ENCODE results near the gene MED13L. TPM values are rescaled to one million over a fixed set of nuclear protein-coding genes. Genes with fewer than 3 reads are reported as not detected.

MED13L gene
- total RNA-seq, 1 donor from 2014 or later, result 141 TPM

GRCh38 chr12:116294454-116295165 is 17.1 kb upstream of the MED13L start:
- H3K27ac Mint-ChIP-seq, result peak overlapping the region; percentile 55
- TF ChIP-seq, protein P1, sequence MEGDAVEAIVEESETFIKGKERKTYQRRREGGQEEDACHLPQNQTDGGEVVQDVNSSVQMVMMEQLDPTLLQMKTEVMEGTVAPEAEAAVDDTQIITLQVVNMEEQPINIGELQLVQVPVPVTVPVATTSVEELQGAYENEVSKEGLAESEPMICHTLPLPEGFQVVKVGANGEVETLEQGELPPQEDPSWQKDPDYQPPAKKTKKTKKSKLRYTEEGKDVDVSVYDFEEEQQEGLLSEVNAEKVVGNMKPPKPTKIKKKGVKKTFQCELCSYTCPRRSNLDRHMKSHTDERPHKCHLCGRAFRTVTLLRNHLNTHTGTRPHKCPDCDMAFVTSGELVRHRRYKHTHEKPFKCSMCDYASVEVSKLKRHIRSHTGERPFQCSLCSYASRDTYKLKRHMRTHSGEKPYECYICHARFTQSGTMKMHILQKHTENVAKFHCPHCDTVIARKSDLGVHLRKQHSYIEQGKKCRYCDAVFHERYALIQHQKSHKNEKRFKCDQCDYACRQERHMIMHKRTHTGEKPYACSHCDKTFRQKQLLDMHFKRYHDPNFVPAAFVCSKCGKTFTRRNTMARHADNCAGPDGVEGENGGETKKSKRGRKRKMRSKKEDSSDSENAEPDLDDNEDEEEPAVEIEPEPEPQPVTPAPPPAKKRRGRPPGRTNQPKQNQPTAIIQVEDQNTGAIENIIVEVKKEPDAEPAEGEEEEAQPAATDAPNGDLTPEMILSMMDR (IDR thresholded peaks at IDR 0.05; ENCODE audit: unreplicated experiment), result no peak
- H3K4me1 Mint-ChIP-seq (ENCODE audit: low read depth), result peaks cover 25% of the 10 kb centered on the region
- no peak overlapping the region for H3K4me3 Mint-ChIP-seq (ENCODE audit: low read depth)
- H3K27me3 Mint-ChIP-seq, result no peaks in the 10 kb centered on the region
- no peaks in the 10 kb centered on the region for H3K9me3 Mint-ChIP-seq (ENCODE audit: low read depth)
- no peak for DNase-seq (ENCODE audit: low spot score, unreplicated experiment)
- no peaks in the 10 kb centered on the region for H3K36me3 Mint-ChIP-seq (ENCODE audit: insufficient read depth)

DNA sequence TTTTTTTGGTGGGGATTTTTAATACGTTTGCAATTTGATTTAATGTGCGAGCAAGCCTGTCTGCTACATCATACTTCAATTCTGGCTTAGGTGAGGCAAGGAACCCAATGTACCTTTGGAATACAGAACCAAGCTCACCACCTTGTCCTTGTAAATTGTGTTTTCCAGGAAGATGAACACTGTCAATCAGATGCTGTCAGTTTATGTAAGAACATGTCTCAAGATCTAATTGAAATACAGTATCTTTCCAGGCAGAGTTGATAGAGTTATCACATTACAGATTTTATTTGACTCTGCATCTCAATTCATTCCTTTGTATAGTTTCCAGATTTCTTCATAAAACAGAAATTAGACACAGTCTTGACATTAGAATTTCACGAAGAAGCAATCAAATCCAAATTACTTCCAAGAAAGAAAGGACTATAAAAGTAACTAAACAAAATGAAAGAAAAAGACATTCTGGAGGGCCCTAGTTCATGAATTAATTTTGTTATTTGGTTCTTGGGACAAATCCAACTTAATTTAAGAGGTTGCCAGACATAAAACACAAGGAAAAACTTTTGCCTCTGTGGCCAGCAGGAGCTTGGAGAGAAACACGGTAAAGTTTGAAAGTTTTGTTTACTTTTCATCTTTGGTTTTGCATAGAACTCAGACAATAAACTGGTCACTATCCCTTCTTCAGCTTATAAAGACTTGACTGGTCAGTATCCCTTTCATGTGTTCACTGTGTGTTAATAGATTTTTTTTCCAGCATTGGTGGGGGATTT is 16.4 kb upstream of the MED13L start:
- H3K27me3 Mint-ChIP-seq, result no peaks in the 10 kb centered on the region
- peaks cover 19% of the 10 kb centered on the region for H3K4me1 Mint-ChIP-seq (ENCODE audit: low read depth)
- no peaks in the 10 kb centered on the region for H3K36me3 Mint-ChIP-seq (ENCODE audit: insufficient read depth)
- no peak for DNase-seq (ENCODE audit: low spot score, unreplicated experiment)
- TF ChIP-seq, protein P1 (IDR thresholded peaks at IDR 0.05; ENCODE audit: unreplicated experiment), result no peak
- H3K27ac Mint-ChIP-seq, result peak overlapping the region; percentile 69
- no peak overlapping the region for H3K4me3 Mint-ChIP-seq (ENCODE audit: low read depth)
- no peaks in the 10 kb centered on the region for H3K9me3 Mint-ChIP-seq (ENCODE audit: low read depth)

GRCh38 chr12:116291218-116291617 is 13.7 kb upstream of the MED13L start:
- TF ChIP-seq, protein P1 (IDR thresholded peaks at IDR 0.05; ENCODE audit: unreplicated experiment), result no peak
- H3K27me3 Mint-ChIP-seq, result no peaks in the 10 kb centered on the region
- H3K4me3 Mint-ChIP-seq (ENCODE audit: low read depth), result no peak overlapping the region
- no peaks in the 10 kb centered on the region for H3K9me3 Mint-ChIP-seq (ENCODE audit: low read depth)
- H3K4me1 Mint-ChIP-seq (ENCODE audit: low read depth), result peaks cover 22% of the 10 kb centered on the region
- H3K36me3 Mint-ChIP-seq (ENCODE audit: insufficient read depth), result no peaks in the 10 kb centered on the region
- H3K27ac Mint-ChIP-seq, result no peak overlapping the region
- DNase-seq (ENCODE audit: low spot score, unreplicated experiment), result no peak

DNA sequence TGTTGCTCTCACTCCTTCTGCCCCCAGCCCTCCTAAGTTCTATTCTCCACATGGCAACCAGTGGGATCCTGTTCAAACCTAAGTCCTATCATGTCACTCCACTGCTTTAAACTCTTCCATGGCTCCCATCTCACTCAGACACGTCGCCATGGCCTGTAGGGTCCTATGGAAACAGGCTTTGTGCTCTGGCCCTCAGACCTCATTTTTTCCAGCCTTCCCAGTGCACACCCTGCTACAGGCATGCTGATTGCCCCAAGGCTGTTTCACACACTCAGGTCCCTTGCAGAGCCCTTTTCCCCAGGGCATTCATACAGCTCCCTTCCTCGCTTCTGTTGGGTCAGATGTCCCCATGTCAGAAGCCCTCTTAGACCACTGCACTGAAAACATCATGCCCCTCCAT is 11.2 kb upstream of the MED13L start:
- DNase-seq (ENCODE audit: low spot score, unreplicated experiment), result no peak
- Mint-ChIP-seq H3K27me3 (no peaks in the 10 kb centered on the region), H3K4me1 (ENCODE audit: low read depth) (peaks cover 4% of the 10 kb centered on the region), H3K36me3 (ENCODE audit: insufficient read depth) (no peaks in the 10 kb centered on the region), H3K4me3 (ENCODE audit: low read depth) (no peak overlapping the region), H3K27ac (no peak overlapping the region), H3K9me3 (ENCODE audit: low read depth) (no peaks in the 10 kb centered on the region)
- TF ChIP-seq, protein P1 (IDR thresholded peaks at IDR 0.05; ENCODE audit: unreplicated experiment), result no peak

DNA sequence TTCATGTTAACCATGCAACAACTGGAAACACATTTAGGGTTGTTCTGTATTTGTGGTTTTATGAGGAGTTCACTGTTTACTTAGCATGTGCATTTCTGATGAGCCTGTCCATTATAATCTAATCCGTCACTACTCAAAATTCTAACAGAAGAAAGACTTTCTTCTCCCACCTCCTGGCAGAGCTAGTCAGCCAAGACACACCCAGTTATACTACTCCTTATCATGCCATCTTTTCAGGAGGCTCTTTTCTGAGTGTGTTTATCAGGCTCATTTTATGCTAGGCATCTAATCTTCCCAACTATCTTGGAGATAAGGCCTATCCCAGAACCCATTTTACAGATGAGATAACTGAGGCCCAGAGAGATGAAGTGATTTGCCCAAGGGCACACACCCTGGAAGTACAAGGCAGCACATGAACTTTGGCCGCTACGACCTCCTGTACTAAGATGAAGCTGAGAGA is 10.4 kb upstream of the MED13L start:
- no peaks in the 10 kb centered on the region for H3K9me3 Mint-ChIP-seq (ENCODE audit: low read depth)
- H3K27ac Mint-ChIP-seq, result no peak overlapping the region
- no peak for DNase-seq (ENCODE audit: low spot score, unreplicated experiment)
- no peaks in the 10 kb centered on the region for H3K36me3 Mint-ChIP-seq (ENCODE audit: insufficient read depth)
- H3K4me1 Mint-ChIP-seq (ENCODE audit: low read depth), result peaks cover 8% of the 10 kb centered on the region
- TF ChIP-seq, protein P1 (IDR thresholded peaks at IDR 0.05; ENCODE audit: unreplicated experiment), result no peak
- no peak overlapping the region for H3K4me3 Mint-ChIP-seq (ENCODE audit: low read depth)
- no peaks in the 10 kb centered on the region for H3K27me3 Mint-ChIP-seq
